Prostate gland (tissue), 2 donors: ENCODE measurements around the gene TMEM109. TPM values are rescaled to one million over a fixed set of nuclear protein-coding genes. Genes with fewer than 3 reads are reported as not detected.

Experiments
- DNase-seq: peaks from one replicate; pipeline ENCODE4 v3.0.0-alpha.2; 2019; ENCODE audit warnings: low spot score
- H3K27ac ChIP-seq, 2 donors: fragments of 200-600 bp; sonication (generic); 2 replicates each; pipeline ENCODE4 v1.5.1; 2017 to 2019
- H3K27me3 ChIP-seq: fragments of 200-600 bp; sonication (generic); replicated peaks from 2 replicates; pipeline ENCODE4 v1.5.1; 2019; ENCODE audit not compliant: insufficient read depth
- H3K36me3 ChIP-seq, 2 donors: fragments of 200-600 bp; sonication (generic); 1 replicate in 1 of 2; 2 replicates in 1 of 2; pipeline versions ENCODE4 v1.5.1 to v1.8.1; 2017 to 2019
- H3K4me1 ChIP-seq: fragments of 200-600 bp; sonication (generic); replicated peaks from 2 replicates; pipeline ENCODE4 v1.5.1; 2019
- H3K4me3 ChIP-seq, 2 donors: fragments of 200-600 bp; sonication (generic); 2 replicates each; pipeline ENCODE4 v1.5.1; 2017 to 2019
- H3K9me3 ChIP-seq: fragments of 200-600 bp; sonication (generic); 2 replicates; pipeline ENCODE4 v1.5.1; 2017
- POLR2A ChIP-seq: fragments of 450-650 bp; IDR thresholded peaks from one replicate; pipeline ENCODE4 v1.6.1; 2016; ENCODE audit warnings: antibody characterized with exemption, mild to moderate bottlenecking
- POLR2AphosphoS5 ChIP-seq: sonication (generic); formaldehyde crosslinking; IDR thresholded peaks from one replicate; pipeline ENCODE4 v1.6.1; 2017; ENCODE audit warnings: antibody characterized with exemption
- WGBS: methylation state at CpG from one replicate; pipeline ENCODE4 v1.1.5; 2018; 5-methylcytosine and 5-hydroxymethylcytosine counted together
- intact Hi-C: fragments of 100-400 bp; cut with DNase I; formaldehyde crosslinking; loops from one replicate; pipeline ENCODE4 v1.14.2; 2022
- total RNA-seq, 2 donors: library from RNA; depleted of rRNA; stranded (reverse); fragments of >200 nt; gene quantifications; one replicate each; pipeline ENCODE4 v1.1.0, GENCODE V29; 2016
- TF ChIP-seq, protein P1 (sequence below), 4 experiments: fragments of 200-600 bp in 2 of 4; fragments of 450-650 bp in 2 of 4; sonication (generic) in 2 of 4; IDR thresholded peaks; 1 replicate in 3 of 4; 2 replicates in 1 of 4; pipeline ENCODE4 v1.5.1; 2016 to 2019; ENCODE audit warnings: antibody characterized with exemption in 4 of 4, mild to moderate bottlenecking in 2 of 4, moderate library complexity in 2 of 4

TMEM109 gene
- total RNA-seq, 2 donors from 2014 or later, result 106 to 122 TPM

DNA sequence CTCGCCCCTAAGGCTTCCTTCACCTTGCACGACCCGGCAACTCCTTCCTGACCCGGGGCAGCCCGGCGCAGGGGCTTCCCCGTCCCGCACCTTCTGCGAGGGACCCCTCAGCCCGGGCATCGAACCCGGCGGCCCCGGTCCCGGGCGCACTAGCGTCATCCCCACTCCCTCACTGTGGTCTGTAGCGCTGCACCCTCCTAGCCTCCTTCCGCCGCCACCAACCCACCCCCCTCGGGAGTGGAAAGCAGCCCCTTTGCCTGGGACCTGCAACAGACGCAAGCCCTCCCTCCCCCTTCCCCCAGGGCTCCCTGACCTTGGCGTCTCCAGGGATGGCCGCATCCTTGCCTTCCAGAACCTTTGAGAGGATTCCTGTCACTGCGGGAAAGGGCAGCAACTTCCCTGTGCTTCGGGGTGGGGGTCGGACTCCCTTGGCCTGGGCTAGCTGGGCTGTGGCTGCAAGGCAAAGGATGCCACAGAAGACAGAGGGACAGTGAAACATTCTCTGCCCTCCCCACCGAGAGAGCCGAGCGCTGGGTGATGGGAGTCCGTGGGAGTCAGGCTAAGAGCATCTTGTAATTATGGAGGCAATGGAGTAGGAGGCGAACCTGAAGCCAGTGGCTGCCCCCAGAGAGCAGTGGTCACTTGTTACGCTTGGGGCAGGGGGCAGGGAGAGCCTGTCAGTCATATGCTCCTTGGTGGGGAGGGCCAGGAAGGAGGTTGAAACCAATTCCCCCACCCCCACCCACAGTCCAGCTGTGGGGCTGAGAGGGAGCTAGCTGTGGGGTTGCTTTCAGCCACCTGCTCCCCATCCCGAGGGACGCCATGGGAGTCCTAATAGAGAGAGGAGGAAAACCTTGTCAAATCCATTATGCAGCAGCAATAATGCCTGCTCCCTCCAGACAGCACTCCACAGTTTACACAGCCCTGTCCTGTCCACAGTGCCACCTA, 11.2 kb downstream of the TMEM109 start:
- DNase-seq, result no peak
- intact Hi-C loops, result no loop called here
- no peak overlapping the region for H3K27ac ChIP-seq

DNA sequence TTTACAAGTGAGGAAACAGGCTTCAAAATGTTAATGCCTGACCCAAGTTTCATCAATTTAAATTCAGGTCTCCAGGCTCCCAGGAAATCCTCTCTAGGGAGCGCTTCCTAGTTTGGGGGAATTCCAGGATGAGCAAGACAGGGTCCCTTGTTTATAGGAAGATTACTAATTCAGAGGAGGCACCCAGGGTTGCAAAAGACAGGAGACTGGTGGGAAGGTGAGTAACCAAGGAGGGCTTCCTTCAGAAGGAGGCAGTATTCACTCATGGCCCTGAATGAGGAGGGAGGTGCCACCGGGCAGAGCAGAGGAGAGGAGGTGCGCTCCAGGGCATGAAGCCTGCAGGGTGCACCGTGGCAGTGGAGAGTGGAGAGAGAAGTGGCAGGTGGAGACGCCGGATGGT, 11.9 kb downstream of the TMEM109 start:
- Histone ChIP-seq H3K4me1 (no peaks in the 10 kb centered on the region), H3K27me3 (no peaks in the 10 kb centered on the region), H3K27ac (no peak overlapping the region), H3K9me3 (no peaks in the 10 kb centered on the region), H3K36me3 (peaks cover 9 to 12% of the 10 kb centered on the region in 2 donors), H3K4me3 (no peak overlapping the region)
- intact Hi-C loops, result no loop called here
- DNase-seq, result no peak
- TF ChIP-seq, protein P1, sequence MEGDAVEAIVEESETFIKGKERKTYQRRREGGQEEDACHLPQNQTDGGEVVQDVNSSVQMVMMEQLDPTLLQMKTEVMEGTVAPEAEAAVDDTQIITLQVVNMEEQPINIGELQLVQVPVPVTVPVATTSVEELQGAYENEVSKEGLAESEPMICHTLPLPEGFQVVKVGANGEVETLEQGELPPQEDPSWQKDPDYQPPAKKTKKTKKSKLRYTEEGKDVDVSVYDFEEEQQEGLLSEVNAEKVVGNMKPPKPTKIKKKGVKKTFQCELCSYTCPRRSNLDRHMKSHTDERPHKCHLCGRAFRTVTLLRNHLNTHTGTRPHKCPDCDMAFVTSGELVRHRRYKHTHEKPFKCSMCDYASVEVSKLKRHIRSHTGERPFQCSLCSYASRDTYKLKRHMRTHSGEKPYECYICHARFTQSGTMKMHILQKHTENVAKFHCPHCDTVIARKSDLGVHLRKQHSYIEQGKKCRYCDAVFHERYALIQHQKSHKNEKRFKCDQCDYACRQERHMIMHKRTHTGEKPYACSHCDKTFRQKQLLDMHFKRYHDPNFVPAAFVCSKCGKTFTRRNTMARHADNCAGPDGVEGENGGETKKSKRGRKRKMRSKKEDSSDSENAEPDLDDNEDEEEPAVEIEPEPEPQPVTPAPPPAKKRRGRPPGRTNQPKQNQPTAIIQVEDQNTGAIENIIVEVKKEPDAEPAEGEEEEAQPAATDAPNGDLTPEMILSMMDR (IDR thresholded peaks at IDR 0.05), result no peak
- no peak for TF ChIP-seq POLR2A
- no peak for TF ChIP-seq POLR2AphosphoS5
- WGBS, result 69% methylated on average over 6 of the region's 6 CpGs

More for the DNA sequence above, 11.2 kb downstream of the TMEM109 start:
- Histone ChIP-seq H3K27me3 (no peaks in the 10 kb centered on the region), H3K36me3 (peaks cover 9 to 17% of the 10 kb centered on the region in 2 donors), H3K4me1 (no peaks in the 10 kb centered on the region), H3K9me3 (no peaks in the 10 kb centered on the region), H3K4me3 (peak overlapping the region; percentile 46 to 52)
- no peak for TF ChIP-seq POLR2AphosphoS5
- no peak for TF ChIP-seq POLR2A
- TF ChIP-seq, protein P1 (IDR thresholded peaks at IDR 0.05), result no peak
- 6% methylated on average over 35 of the region's 35 CpGs for WGBS

DNA sequence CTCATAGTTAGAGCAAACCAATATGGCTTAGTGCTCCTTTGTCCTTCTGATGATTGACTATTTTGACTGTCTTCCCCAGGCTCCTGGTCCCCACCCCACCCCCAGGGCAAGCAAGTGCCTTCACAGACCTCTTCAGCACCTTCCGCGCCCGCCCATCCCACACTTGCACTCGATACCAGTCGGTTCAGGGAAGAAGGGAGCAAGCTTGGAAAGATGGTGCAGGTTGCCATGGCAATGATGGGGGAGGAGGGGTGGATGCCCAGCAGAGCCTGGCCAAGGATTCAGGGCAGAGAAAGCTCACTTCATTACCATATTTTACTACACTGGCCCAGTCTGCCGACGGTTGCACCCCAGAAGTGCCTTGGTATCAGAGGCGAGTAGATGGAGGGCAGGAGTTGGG, 12.5 kb downstream of the TMEM109 start:
- H3K27ac ChIP-seq, result no peak overlapping the region
- no peaks in the 10 kb centered on the region for H3K9me3 ChIP-seq
- H3K4me3 ChIP-seq, result no peak overlapping the region
- no peaks in the 10 kb centered on the region for H3K27me3 ChIP-seq
- TF ChIP-seq POLR2A (no peak), POLR2AphosphoS5 (no peak)
- TF ChIP-seq, protein P1 (IDR thresholded peaks at IDR 0.05), result no peak
- intact Hi-C loops, result no loop called here
- H3K4me1 ChIP-seq, result no peaks in the 10 kb centered on the region
- DNase-seq, result no peak
- 96% methylated on average over 8 of the region's 8 CpGs for WGBS
- H3K36me3 ChIP-seq, result peaks cover 5 to 8% of the 10 kb centered on the region in 2 donors

DNA sequence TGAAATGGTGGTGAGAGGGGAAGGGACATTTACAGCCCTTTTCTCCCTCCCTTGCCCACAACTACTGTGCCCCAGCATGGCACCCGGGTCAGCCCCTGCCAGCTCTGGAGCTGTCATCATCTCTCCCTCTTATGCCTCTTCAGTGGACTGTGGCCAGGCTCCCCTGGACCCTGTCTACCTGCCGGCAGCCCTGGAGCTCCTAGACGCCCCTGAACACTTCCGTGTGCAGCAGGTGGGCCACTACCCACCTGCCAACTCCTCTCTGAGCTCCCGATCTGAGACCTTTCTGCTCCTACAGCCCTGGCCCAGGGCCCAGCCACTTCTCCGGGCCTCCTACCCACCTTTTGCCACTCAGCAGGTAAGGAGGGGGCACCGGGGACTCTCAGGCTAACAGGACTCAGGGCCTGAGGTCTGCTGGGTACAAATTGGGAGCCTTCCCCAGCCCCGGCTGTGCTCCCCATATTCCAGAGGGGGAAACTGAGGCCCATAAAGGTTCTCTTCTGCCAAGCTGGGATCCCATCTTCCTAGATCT, 13.2 kb downstream of the TMEM109 start:
- no peaks in the 10 kb centered on the region for H3K9me3 ChIP-seq
- WGBS, result 93% methylated on average over 8 of the region's 8 CpGs
- intact Hi-C loops, result no loop called here

More for the DNA sequence above, 13.2 kb downstream of the TMEM109 start:
- H3K27ac ChIP-seq, result no peak overlapping the region
- H3K4me3 ChIP-seq, result no peak overlapping the region
- peaks cover 0 to 4% of the 10 kb centered on the region in 2 donors for H3K36me3 ChIP-seq
- DNase-seq, result no peak
- no peaks in the 10 kb centered on the region for H3K4me1 ChIP-seq
- H3K27me3 ChIP-seq, result no peaks in the 10 kb centered on the region
- TF ChIP-seq POLR2AphosphoS5 (no peak), POLR2A (no peak)
- TF ChIP-seq, protein P1 (IDR thresholded peaks at IDR 0.05), result no peak
